ENCODE data around the gene ADK.

DNA sequence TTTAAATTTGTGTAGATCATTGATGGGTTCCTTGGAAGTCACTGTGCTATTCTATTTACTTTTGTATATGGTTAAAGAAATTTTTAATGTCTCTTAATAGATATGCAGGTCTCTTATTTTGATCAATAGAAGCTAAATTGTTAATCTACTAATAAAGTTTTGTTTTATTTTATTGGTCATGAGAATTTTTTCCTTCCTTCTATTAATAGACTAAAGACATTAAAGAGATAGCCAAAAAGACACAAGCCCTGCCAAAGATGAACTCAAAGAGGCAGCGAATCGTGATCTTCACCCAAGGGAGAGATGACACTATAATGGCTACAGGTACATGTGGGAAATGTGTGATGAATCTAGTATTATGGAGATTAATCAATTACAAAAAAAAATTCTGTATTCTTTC is 449.1 kb downstream of the ADK start:
- TF ChIP-seq, protein P1, sequence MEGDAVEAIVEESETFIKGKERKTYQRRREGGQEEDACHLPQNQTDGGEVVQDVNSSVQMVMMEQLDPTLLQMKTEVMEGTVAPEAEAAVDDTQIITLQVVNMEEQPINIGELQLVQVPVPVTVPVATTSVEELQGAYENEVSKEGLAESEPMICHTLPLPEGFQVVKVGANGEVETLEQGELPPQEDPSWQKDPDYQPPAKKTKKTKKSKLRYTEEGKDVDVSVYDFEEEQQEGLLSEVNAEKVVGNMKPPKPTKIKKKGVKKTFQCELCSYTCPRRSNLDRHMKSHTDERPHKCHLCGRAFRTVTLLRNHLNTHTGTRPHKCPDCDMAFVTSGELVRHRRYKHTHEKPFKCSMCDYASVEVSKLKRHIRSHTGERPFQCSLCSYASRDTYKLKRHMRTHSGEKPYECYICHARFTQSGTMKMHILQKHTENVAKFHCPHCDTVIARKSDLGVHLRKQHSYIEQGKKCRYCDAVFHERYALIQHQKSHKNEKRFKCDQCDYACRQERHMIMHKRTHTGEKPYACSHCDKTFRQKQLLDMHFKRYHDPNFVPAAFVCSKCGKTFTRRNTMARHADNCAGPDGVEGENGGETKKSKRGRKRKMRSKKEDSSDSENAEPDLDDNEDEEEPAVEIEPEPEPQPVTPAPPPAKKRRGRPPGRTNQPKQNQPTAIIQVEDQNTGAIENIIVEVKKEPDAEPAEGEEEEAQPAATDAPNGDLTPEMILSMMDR (IDR thresholded peaks at IDR 0.05 in 8 of 11, conservative IDR thresholded peaks at IDR 0.05 in 3 of 11): no peak
- TF ChIP-seq POLR2AphosphoS5 (IDR thresholded peaks at IDR 0.05): no peak
